HG03565 (cell line): ENCODE data around the gene WBP2.

Experiments
- ATAC-seq: cut with Tn5 transposase; IDR thresholded peaks from one replicate; pipeline ENCODE4 v1.9.1; 2021; ENCODE audit warnings: mild to moderate bottlenecking, moderate library complexity; ENCODE audit not compliant: unreplicated experiment

Gene WBP2

GRCh38 chr17:75846692-75847613, 8.2 kb downstream of the WBP2 start:
- ATAC-seq, result no peak

- ATAC-seq, result no peak
Observed at GRCh38 chr17:75845933-75846691, 9.0 kb downstream of the WBP2 start.

DNA sequence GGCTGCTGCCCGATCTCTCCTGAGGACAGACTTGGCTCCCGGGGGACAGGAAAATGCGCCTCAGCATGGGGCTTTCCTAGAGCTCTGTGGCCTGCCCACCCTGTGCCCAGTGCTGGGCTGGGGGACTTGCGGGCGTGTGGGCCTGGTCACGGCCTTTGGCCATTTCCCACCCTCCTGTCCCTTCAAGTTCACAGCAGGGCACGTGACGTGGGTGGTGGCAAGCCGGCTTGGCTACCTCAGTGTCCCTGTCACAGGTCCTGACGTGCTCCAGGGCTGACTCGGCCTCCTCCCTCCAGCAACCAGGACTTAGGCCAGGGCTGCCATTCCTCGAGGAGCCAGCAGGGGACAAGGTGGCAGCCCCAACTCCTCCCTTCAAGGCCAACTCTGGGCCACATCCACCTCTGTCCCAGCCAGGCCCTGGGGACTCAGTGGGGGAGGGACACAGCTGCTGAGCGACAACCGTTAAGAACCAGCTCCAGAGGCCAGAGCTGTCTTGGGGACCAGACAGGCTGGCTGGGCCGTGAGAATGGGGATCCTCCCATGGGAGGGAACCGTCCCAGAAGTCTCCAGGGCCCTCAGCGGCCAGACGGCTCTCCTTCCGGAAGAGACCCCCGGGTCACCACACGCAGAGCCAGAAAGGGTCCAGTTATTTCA, 9.9 kb downstream of the WBP2 start:
- peak; percentile 57 for ATAC-seq

DNA sequence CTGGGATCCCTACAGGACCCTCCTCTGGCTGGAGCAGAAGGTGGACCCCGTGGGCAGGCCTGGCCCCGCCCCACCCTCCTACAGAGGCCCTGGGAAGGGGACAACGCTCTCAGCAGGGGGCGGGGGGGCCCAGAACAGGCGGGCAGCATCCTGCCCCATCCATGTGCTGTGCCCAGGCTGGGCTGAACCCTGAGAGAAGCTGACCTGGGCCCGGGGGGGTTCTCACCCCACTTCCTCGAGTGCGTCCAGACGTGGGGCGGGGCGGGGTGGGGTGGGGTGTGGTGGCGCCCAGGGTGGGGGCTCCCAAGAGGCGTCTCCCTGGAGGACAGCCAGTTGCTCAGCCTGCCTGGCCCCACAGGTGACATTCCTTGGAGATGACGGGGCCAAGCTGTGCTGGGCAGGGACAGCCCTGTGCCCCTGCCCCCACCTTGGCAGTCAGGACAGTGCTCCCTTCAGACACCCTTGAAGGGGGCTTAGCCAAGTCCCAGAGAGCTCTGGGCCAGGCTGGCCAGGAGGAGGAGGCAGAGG, 10.5 kb downstream of the WBP2 start:
- no peak for ATAC-seq

DNA sequence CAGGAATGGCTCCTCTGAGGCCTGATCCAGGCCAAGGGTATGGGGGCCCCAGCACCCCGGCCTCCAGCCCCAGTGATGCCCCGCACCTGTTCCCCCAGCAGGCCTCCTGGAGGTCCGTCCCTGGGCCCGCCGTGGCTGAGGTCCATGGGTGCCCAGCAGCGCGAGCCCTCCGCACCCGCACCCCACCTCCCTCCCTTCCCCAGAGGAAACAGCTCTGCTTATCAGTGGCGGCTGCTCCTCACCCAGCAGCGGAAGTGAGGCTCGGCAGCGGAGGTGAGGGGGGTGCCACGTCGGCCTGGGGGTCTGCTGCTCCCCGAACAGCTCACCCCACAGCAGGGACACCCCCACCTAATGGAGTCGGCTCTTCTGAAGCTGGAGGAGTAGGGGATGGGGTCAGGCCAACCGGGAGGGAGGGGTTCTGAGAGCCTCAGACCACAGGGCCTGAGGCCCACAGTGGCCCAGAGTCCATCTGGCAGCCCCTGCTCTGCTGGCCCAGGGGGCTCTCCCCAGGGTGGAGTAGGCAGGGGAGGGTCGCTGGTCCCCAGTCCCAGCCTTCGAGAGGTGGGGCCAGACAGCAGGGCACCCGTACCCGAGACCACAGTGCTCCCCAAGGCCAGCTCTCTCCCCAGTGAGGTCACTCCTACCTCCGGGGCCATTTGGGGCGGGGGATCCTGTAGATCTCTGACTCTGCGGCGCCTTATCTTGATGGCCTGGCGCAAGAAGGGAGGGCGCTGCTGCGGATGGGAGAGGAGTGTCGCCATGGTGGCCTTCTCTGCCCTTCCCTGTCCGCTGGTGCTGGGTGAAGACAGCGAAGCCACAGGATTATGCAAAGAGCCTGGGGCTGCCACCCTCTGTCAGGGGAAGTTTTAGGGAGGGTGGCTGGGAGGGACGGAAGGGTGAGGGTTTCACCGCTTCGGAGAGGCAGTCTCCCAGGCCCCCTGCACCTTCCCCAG, 11.3 kb downstream of the WBP2 start, which contains the start of gene UNC13D:
Gene UNC13D, minus strand, starts transcription at position 828 of the 953 bp plus-strand sequence. Its CDS starts 67 bp downstream, at position 761.
- no peak for ATAC-seq

DNA sequence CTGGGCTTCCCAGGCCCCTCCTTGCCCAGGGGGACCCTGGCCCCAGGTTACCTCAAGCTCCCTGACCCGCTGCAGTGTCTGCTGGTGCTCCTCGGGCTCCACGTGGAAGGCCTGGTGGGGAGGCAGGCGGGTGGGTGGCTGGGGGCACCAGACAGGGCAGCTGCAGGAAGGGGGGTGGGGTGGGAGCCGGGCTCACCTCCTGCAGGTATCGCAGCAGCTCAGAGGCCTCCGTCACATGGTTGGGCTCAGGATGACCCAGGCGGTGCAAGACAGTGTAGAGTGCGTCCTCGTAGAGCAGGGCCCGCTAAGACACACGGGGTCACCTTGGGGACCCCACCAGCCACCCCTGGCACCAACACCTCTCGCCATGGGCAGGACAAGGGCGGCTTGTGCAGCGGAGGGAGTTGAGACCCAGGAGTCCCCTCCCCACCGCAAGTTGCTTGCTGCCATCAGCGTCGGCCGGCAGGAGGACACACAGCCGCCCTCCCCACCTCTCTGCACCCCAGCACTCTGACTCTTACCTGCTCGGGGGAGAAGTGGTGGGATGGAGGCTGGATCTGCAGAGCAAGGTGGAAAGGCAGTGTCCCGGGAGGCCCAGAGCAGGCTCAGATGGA, 12.1 kb downstream of the WBP2 start:
- no peak for ATAC-seq

DNA sequence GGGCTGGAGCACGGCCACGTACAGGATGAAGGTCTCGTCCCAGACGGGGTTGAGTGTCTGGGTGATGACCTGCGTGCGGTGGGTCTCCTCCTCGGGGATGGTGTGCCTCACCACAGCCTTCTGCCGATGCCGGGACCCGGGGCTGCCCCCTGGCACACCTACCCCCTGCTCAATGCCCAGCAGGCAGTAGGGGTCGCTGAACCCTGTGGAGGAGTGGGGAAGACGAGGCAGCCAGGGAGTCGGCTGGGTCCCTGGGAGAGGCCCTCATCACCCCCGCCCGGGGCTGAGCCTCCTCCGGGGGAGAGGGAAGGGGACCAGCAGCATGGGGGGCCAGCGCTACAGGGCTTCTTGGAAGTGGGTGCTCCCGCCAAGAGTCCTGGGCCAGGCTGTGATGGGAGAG, 12.7 kb downstream of the WBP2 start:
- no peak for ATAC-seq

GRCh38 chr17:75840799-75841164, 14.4 kb downstream of the WBP2 start:
- no peak for ATAC-seq

GRCh38 chr17:75839942-75840798, 15.0 kb downstream of the WBP2 start:
- no peak for ATAC-seq

GRCh38 chr17:75838410-75838809, 16.7 kb downstream of the WBP2 start:
- no peak for ATAC-seq

DNA sequence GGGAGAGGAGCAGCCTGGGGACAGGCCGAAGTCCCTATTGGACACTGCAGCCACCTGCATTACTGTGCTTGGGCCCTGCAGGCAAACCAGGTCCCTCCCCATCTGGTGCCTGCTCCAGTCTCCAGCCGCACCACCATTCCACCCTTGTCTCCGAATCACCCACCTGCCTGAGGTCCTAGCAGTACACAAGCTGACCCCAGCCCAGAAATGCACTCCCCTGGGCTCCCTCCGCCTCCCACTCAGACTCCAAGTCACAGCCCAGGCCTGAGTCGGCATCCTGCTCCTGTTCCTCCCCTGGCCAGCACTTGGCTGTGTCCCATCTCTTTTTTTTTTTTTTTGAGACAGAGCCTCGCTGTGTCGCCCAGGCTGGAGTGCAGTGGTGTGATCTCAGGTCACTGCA, 17.2 kb downstream of the WBP2 start:
- ATAC-seq, result no peak

- no peak for ATAC-seq
Observed at GRCh38 chr17:75836605-75837004, 18.5 kb downstream of the WBP2 start.

- no peak for ATAC-seq
Observed at GRCh38 chr17:75835654-75835987, 19.5 kb downstream of the WBP2 start.

DNA sequence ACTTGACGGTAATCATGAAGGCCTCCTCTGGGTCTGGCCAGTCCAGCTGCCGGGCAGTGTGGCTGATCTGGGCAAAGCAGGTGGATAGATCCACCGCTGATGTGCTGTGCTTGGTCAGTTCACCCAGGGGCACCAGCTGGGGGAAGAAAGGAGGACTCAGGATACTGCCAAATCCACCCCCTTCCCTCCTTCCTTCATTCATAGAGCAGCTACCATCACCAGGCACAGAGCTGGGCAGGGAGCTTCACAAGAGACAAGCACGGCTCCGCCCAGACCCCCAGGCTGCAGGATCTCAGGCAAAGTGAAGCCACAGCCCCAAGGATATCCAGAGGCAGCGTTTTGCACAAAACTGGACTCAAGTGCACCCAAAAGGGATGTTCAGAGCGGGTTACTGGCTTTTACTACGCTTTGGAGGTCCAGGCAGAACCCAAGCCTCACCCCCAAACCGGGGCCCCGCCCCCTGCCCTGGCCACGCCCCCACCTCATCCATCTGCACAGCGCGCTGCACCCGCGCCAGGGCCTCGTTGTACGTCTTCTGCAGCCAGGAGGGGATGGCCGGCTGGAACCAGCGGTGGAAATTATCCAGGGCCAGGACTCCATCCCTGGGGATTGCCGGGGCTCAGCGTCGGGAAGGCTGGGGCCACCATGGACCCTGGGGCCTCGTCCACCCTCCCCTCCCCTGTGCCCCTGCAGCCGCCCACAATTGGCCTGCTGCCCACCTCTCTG, 20.0 kb downstream of the WBP2 start:
- ATAC-seq, result no peak

GRCh38 chr17:75834279-75834920, 20.7 kb downstream of the WBP2 start:
- ATAC-seq, result no peak

GRCh38 chr17:75832652-75833400, 22.3 kb downstream of the WBP2 start:
- no peak for ATAC-seq

DNA sequence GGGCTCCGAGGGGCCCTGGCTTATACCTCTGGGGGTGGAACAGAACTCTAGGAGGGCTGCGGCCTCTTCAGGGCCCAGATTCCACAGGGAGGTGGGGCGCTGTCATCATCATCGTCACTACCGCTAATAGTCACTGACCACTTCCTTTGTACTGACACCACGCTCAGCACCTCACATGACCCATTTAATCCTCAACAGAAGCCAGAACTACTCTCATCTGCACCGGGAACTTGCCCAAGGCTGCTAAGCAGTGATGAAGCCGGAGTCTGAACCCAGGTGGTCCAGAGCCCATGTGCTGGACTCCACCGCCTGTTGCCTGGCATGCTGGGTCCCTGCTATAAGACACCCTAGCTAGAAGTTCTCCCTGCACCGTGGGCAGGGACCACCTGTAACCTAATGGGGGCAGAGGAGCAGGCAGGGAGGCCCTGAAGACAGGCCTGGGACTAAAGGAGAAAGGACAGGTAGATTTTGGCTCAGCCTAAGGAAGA, 22.9 kb downstream of the WBP2 start:
- ATAC-seq, result no peak
